ENCODE measurements around the gene STAT4. TPM values are rescaled to one million over a fixed set of nuclear protein-coding genes. Genes with fewer than 3 reads are reported as not detected.

STAT4 gene
- total RNA-seq, 1 donor from 2014 or later, result 62.1 TPM

DNA sequence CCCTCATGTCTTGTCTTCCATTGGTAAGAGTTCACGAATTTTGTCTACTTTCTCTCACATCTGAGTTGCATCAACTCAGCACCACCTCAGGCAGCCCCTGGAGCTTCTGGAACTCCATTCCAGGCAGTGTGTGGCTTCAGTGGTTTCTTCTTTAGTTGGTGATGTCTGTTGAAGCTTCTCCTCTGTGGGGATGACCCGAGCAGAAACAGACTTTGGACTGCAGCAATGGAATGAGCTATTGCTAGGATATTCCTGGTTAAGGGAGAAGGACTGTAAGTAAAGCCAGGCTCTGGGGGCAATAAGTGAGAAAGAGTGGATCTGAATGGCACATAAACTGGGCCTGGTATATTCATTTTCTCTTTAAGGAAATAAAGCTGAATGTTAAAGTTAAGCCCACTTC, 32.3 kb upstream of the STAT4 start:
- no peaks in the 10 kb centered on the region for H3K27me3 Mint-ChIP-seq (ENCODE audit: insufficient read depth)
- DNase-seq (ENCODE audit: low spot score), result no peak
- H3K4me1 Mint-ChIP-seq (ENCODE audit: low read depth), result peaks cover 26% of the 10 kb centered on the region
- intact Hi-C loops (cut with micrococcal nuclease), result no loop called here
- no peaks in the 10 kb centered on the region for H3K36me3 Mint-ChIP-seq (ENCODE audit: low read depth)
- no peak overlapping the region for H3K27ac Mint-ChIP-seq
- no peak overlapping the region for H3K4me3 Mint-ChIP-seq
- H3K9me3 Mint-ChIP-seq, result no peaks in the 10 kb centered on the region

GRCh38 chr2:191180713-191181112, 29.9 kb upstream of the STAT4 start:
- H3K27ac Mint-ChIP-seq, result no peak overlapping the region
- no peak for DNase-seq (ENCODE audit: low spot score)
- H3K9me3 Mint-ChIP-seq, result no peaks in the 10 kb centered on the region
- peaks cover 33% of the 10 kb centered on the region for H3K4me1 Mint-ChIP-seq (ENCODE audit: low read depth)
- H3K4me3 Mint-ChIP-seq, result no peak overlapping the region
- intact Hi-C loops (cut with micrococcal nuclease), result no loop called here
- H3K27me3 Mint-ChIP-seq (ENCODE audit: insufficient read depth), result no peaks in the 10 kb centered on the region
- H3K36me3 Mint-ChIP-seq (ENCODE audit: low read depth), result no peaks in the 10 kb centered on the region

DNA sequence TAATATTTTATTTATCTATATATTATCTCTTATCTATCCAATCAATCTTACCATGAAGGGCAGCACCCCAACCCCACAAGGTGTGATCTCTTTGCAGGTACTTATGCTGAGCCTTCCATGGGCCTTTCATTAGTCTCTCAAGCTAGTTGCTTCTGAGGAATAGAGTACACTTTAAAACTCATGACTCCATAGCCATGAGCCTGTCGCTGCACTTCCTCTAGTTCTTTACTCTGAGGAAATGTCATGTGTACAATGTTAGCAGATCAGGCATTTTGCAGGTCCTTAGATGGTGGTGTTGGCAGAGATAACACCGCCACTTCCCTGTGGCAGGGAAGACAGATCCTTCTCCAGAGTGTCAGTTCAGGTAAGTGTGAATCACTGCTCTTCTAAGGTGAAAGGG, 29.5 kb upstream of the STAT4 start:
- Mint-ChIP-seq H3K4me1 (ENCODE audit: low read depth) (peaks cover 37% of the 10 kb centered on the region), H3K27me3 (ENCODE audit: insufficient read depth) (no peaks in the 10 kb centered on the region)

DNA sequence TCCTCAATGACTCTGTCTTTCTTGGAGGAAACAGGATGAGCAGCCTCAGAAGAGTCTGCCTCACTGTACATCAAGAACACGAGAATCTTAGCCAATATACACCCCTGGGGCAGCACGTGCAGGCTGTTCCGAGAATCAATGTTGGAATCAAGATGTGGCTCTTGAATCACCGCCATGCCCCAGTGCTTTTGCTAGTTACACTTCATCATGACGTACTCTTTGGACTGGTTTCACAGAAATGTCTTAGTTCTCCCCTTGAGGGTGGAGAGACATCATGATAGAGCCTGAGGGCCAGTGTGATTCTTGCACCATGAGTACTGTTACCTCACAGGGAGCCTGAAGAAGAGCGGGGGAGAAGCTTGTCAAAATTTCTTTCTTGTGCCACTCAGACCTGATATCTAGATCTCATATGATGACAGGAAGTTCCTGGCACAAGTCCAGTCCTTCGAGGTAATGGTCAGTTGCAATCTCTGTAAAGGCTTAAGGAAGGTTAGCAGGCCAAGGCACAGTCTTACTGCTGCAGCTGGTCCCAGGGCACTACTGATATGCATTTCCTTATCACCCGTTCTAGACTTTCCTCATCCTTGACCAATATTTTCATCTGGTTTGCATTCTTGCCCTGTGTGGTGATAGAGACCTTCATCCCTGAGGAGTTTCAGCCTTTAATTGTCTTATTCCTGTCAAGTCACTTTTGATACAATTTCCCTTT, 28.2 kb upstream of the STAT4 start:
- no peak for DNase-seq (ENCODE audit: low spot score)
- H3K4me1 Mint-ChIP-seq (ENCODE audit: low read depth), result peaks cover 44% of the 10 kb centered on the region
- H3K36me3 Mint-ChIP-seq (ENCODE audit: low read depth), result no peaks in the 10 kb centered on the region
- no peaks in the 10 kb centered on the region for H3K9me3 Mint-ChIP-seq
- H3K27ac Mint-ChIP-seq, result no peak overlapping the region
- no peak overlapping the region for H3K4me3 Mint-ChIP-seq
- intact Hi-C loops (cut with micrococcal nuclease), result no loop called here
- H3K27me3 Mint-ChIP-seq (ENCODE audit: insufficient read depth), result no peaks in the 10 kb centered on the region

More for the DNA sequence above, 29.5 kb upstream of the STAT4 start:
- intact Hi-C loops (cut with micrococcal nuclease), result no loop called here
- no peak overlapping the region for H3K27ac Mint-ChIP-seq
- H3K4me3 Mint-ChIP-seq, result no peak overlapping the region
- H3K36me3 Mint-ChIP-seq (ENCODE audit: low read depth), result no peaks in the 10 kb centered on the region
- no peak for DNase-seq (ENCODE audit: low spot score)
- H3K9me3 Mint-ChIP-seq, result no peaks in the 10 kb centered on the region

GRCh38 chr2:191177751-191178736, 27.2 kb upstream of the STAT4 start:
- intact Hi-C loops (cut with micrococcal nuclease), result no loop called here
- no peak overlapping the region for H3K27ac Mint-ChIP-seq
- peaks cover 52% of the 10 kb centered on the region for H3K4me1 Mint-ChIP-seq (ENCODE audit: low read depth)
- H3K4me3 Mint-ChIP-seq, result no peak overlapping the region
- no peaks in the 10 kb centered on the region for H3K36me3 Mint-ChIP-seq (ENCODE audit: low read depth)
- no peak for DNase-seq (ENCODE audit: low spot score)
- H3K9me3 Mint-ChIP-seq, result no peaks in the 10 kb centered on the region
- H3K27me3 Mint-ChIP-seq (ENCODE audit: insufficient read depth), result no peaks in the 10 kb centered on the region

GRCh38 chr2:191176801-191177438, 26.1 kb upstream of the STAT4 start:
- Mint-ChIP-seq H3K36me3 (ENCODE audit: low read depth) (no peaks in the 10 kb centered on the region), H3K9me3 (no peaks in the 10 kb centered on the region), H3K27me3 (ENCODE audit: insufficient read depth) (no peaks in the 10 kb centered on the region), H3K27ac (no peak overlapping the region), H3K4me3 (no peak overlapping the region), H3K4me1 (ENCODE audit: low read depth) (peaks cover 63% of the 10 kb centered on the region)
- DNase-seq (ENCODE audit: low spot score), result no peak
- intact Hi-C loops (cut with micrococcal nuclease), result no loop called here

DNA sequence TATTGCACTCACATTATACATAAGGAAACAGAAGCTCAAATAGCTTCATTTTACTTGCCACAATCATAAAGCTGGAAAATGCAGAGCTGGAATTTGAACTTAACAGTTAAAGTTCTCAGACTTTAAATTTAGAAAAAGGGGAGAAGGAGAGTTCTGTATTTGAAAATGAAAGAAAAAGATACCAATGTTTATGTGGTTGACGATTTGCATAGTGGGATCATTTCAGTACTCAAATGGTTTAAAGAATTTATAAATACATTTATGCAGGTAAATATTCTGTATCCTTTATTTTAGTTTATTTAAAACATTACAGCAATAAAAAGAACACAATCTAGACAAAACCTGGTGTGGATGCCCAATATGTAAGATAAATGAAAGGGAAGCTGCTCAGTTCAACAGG, 25.5 kb upstream of the STAT4 start:
- intact Hi-C loops (cut with micrococcal nuclease), result no loop called here
- Mint-ChIP-seq H3K36me3 (ENCODE audit: low read depth) (no peaks in the 10 kb centered on the region), H3K4me1 (ENCODE audit: low read depth) (peaks cover 69% of the 10 kb centered on the region), H3K9me3 (no peaks in the 10 kb centered on the region), H3K4me3 (no peak overlapping the region), H3K27me3 (ENCODE audit: insufficient read depth) (no peaks in the 10 kb centered on the region), H3K27ac (no peak overlapping the region)
- no peak for DNase-seq (ENCODE audit: low spot score)

DNA sequence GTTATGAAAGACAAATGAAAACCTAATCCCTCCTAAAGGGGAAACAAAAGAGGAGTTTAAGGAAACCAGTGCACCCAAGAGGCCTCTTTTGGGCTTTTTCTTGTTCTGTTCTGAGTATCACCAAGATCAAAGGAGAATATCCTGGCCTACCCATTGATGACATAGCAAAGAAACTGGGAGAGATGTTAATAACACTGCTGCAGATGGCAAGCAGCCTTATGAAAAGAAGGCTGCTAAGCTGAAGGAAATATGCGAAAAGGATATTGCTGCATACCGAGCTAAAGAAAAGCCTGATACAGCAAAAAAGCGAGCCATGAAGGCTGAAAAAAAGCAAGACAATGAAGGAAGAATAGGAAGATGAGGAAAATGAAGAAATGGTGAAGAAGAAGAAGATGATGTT, 23.6 kb upstream of the STAT4 start:
- Mint-ChIP-seq H3K36me3 (ENCODE audit: low read depth) (no peaks in the 10 kb centered on the region), H3K4me3 (no peak overlapping the region), H3K4me1 (ENCODE audit: low read depth) (peaks cover 75% of the 10 kb centered on the region), H3K27ac (no peak overlapping the region), H3K9me3 (no peaks in the 10 kb centered on the region), H3K27me3 (ENCODE audit: insufficient read depth) (no peaks in the 10 kb centered on the region)
- DNase-seq (ENCODE audit: low spot score), result no peak
- intact Hi-C loops (cut with micrococcal nuclease), result no loop called here

DNA sequence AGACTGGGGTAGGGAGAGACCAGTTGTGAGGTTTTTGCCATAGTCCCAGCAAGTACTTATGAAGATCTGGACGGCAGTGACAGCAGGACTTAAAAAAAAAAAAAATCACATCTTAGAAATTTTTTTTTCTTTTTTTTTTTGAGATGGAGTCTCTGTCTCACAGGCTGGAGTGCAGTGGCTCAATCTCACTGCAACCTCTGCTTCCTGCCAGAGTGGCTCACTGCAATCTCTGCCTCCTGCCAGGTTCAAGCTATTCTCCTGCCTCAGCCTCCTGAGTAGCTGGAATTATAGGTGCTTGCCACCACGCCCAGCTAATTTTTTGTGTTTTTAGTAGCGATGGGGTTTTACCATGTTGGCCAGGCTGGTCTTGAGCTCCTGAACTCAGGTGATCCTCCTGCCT, 22.4 kb upstream of the STAT4 start:
- DNase-seq (ENCODE audit: low spot score), result no peak
- Mint-ChIP-seq H3K4me3 (no peak overlapping the region), H3K36me3 (ENCODE audit: low read depth) (no peaks in the 10 kb centered on the region), H3K27me3 (ENCODE audit: insufficient read depth) (no peaks in the 10 kb centered on the region), H3K9me3 (no peaks in the 10 kb centered on the region), H3K27ac (no peak overlapping the region), H3K4me1 (ENCODE audit: low read depth) (peaks cover 80% of the 10 kb centered on the region)
- intact Hi-C loops (cut with micrococcal nuclease), result no loop called here

DNA sequence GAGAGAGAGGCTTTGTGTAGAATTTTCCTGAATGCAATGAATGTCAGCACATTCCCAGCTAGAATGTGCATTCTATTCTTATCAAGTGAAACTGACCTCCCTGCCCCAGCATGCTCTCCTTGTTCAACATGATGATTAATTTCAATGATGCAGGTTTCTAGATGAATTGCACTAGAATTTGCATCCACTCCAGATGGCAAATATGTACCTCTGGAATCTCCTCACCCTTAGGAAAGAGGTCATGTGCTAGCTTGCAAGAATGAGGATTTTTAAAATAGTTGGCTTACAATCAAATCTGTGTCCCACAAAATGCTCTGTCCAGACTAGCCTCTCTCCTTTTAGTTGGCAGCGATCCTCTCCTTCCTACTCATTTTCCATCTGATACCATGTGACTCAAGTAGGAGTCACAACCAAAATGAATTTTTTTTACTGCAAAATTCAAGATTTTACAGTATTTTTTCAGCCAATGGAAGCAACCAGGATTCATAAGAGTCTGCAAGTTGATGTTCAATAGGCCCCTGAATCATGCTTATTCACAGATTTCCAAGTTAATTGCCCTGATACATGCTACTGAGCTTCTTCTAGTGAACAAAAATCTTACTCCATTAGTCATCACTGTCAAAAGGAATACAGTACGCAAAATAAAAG, 21.0 kb upstream of the STAT4 start:
- Mint-ChIP-seq H3K9me3 (no peaks in the 10 kb centered on the region), H3K4me1 (ENCODE audit: low read depth) (peaks cover 77% of the 10 kb centered on the region), H3K4me3 (peak overlapping the region; percentile 13), H3K36me3 (ENCODE audit: low read depth) (no peaks in the 10 kb centered on the region), H3K27me3 (ENCODE audit: insufficient read depth) (no peaks in the 10 kb centered on the region), H3K27ac (peak overlapping the region; percentile 37)
- intact Hi-C loops (cut with micrococcal nuclease), result loop anchor here (1.0 kb wide), 1 partner anchor 22 kb away; no protein-coding TSS in a partner anchor
- DNase-seq (ENCODE audit: low spot score), result no peak

DNA sequence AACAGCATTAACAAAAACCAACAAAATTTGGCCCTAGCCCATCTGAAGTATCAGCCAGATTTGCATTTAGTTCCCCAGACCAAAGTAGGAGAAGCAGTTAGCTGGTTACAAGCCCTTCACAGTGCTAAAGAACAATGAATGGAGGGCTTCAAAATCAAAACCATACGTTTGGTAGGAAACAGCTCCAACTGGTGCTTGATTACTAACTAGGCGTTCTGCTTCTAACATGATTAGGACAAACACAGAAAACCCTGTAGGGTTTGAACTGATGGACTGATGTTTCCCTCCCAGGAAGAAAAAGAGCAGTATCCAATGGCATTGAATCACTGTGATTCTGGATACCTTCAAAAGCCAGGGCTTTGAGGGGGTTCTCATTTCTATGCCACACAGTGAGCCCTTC, 20.5 kb upstream of the STAT4 start:
- Mint-ChIP-seq H3K27me3 (ENCODE audit: insufficient read depth) (no peaks in the 10 kb centered on the region), H3K4me1 (ENCODE audit: low read depth) (peaks cover 72% of the 10 kb centered on the region), H3K9me3 (no peaks in the 10 kb centered on the region), H3K4me3 (no peak overlapping the region), H3K36me3 (ENCODE audit: low read depth) (no peaks in the 10 kb centered on the region), H3K27ac (no peak overlapping the region)
- no peak for DNase-seq (ENCODE audit: low spot score)
- intact Hi-C loops (cut with micrococcal nuclease), result loop anchor here (1.0 kb wide), 1 partner anchor 23 kb away; no protein-coding TSS in a partner anchor

- H3K27me3 Mint-ChIP-seq (ENCODE audit: insufficient read depth), result no peaks in the 10 kb centered on the region
- peaks cover 66% of the 10 kb centered on the region for H3K4me1 Mint-ChIP-seq (ENCODE audit: low read depth)
- no peak for DNase-seq (ENCODE audit: low spot score)
- H3K36me3 Mint-ChIP-seq (ENCODE audit: low read depth), result no peaks in the 10 kb centered on the region
- H3K9me3 Mint-ChIP-seq, result no peaks in the 10 kb centered on the region
- intact Hi-C loops (cut with micrococcal nuclease), result loop anchor here (1.0 kb wide), 1 partner anchor 24 kb away; no protein-coding TSS in a partner anchor
- no peak overlapping the region for H3K4me3 Mint-ChIP-seq
- no peak overlapping the region for H3K27ac Mint-ChIP-seq
These were observed 20.0 kb upstream of the STAT4 start for GRCh38 chr2:191170773-191171172.
